RWPE2 (cell line): ENCODE results near the gene LRP1B.
"Not testable (repeated sequence)": the region's sequence is repeated elsewhere in the genome, so short reads cannot be mapped to it uniquely, and the experiment has no call there.

Experiments used
- ATAC-seq: fragments of 200-7000 bp; cut with Tn5 transposase; 3 replicates; pipeline ENCODE4 v1.9.1; 2021; ENCODE audit warnings: low read depth
- DNase-seq: peaks from one replicate; pipeline ENCODE4 v3.0.0-alpha.2; 2020; ENCODE audit warnings: low spot score
- H3K27ac ChIP-seq: fragments of 450-650 bp; 2 replicates; pipeline ENCODE4 v1.5.1; 2017; ENCODE audit warnings: mild to moderate bottlenecking; ENCODE audit not compliant: poor library complexity, severe bottlenecking
- H3K27me3 ChIP-seq: fragments of 250-450 bp; sonication (Bioruptor Pico); 2 replicates; pipeline ENCODE4 v1.5.1; 2021; ENCODE audit warnings: mild to moderate bottlenecking, moderate library complexity; ENCODE audit not compliant: insufficient read depth, poor library complexity, severe bottlenecking
- H3K36me3 ChIP-seq: fragments of 250-450 bp; sonication (Bioruptor Pico); 2 replicates; pipeline ENCODE4 v1.5.1; 2020; ENCODE audit warnings: low read depth, mild to moderate bottlenecking, moderate library complexity
- H3K4me1 ChIP-seq: fragments of 250-450 bp; sonication (Bioruptor Pico); 2 replicates; pipeline ENCODE4 v1.5.1; 2021; ENCODE audit warnings: mild to moderate bottlenecking, moderate library complexity; ENCODE audit not compliant: insufficient read depth, poor library complexity, severe bottlenecking
- H3K4me3 ChIP-seq: fragments of 250-450 bp; sonication (Bioruptor Pico); 2 replicates; pipeline ENCODE4 v1.5.1; 2021; ENCODE audit warnings: mild to moderate bottlenecking, moderate library complexity; ENCODE audit not compliant: severe bottlenecking
- H3K9me3 ChIP-seq: fragments of 250-450 bp; sonication (Bioruptor Pico); 2 replicates; pipeline ENCODE4 v1.5.1; 2021; ENCODE audit warnings: mild to moderate bottlenecking, moderate library complexity; ENCODE audit not compliant: severe bottlenecking
- TF ChIP-seq, protein P1 (sequence below): fragments of 450-650 bp; IDR thresholded peaks from one replicate; pipeline ENCODE4 v1.5.1; 2017; ENCODE audit warnings: mild to moderate bottlenecking, moderate library complexity; ENCODE audit not compliant: poor library complexity, severe bottlenecking

Gene LRP1B

GRCh38 chr2:142097711-142098110 lies 33.1 kb downstream of the LRP1B start:
- Histone ChIP-seq H3K27me3 (no peaks in the 10 kb centered on the region), H3K4me3 (no peak overlapping the region), H3K27ac (no peak overlapping the region), H3K9me3 (no peaks in the 10 kb centered on the region), H3K4me1 (peaks cover 6% of the 10 kb centered on the region), H3K36me3 (no peaks in the 10 kb centered on the region)
- no peak for DNase-seq
- ATAC-seq = no peak
- TF ChIP-seq, protein P1, sequence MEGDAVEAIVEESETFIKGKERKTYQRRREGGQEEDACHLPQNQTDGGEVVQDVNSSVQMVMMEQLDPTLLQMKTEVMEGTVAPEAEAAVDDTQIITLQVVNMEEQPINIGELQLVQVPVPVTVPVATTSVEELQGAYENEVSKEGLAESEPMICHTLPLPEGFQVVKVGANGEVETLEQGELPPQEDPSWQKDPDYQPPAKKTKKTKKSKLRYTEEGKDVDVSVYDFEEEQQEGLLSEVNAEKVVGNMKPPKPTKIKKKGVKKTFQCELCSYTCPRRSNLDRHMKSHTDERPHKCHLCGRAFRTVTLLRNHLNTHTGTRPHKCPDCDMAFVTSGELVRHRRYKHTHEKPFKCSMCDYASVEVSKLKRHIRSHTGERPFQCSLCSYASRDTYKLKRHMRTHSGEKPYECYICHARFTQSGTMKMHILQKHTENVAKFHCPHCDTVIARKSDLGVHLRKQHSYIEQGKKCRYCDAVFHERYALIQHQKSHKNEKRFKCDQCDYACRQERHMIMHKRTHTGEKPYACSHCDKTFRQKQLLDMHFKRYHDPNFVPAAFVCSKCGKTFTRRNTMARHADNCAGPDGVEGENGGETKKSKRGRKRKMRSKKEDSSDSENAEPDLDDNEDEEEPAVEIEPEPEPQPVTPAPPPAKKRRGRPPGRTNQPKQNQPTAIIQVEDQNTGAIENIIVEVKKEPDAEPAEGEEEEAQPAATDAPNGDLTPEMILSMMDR = no peak

DNA sequence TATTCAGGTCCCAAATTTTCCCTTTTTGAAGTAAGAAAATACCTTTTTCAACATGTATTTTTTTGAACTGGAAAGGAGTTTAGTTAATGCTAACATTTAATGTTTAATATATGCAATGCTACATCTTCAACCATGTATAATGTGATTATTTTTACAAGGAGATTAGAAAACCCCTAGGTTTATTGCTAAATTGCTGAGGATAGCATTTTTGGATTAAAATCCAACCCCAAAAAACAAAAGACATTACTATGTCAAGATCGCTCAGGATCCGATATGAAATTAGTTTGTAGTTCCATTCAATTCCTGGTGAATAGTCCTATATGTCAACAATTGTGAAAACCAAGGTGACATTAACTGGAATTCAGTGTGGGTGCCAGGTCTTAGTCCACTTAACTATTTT lies 35.2 kb downstream of the LRP1B start:
- no peaks in the 10 kb centered on the region for H3K9me3 ChIP-seq
- ATAC-seq = no peak
- H3K4me3 ChIP-seq = no peak overlapping the region
- no peaks in the 10 kb centered on the region for H3K36me3 ChIP-seq
- H3K4me1 ChIP-seq = peaks cover 1% of the 10 kb centered on the region
- no peak overlapping the region for H3K27ac ChIP-seq
- no peaks in the 10 kb centered on the region for H3K27me3 ChIP-seq
- no peak for DNase-seq
- TF ChIP-seq, protein P1 = no peak

GRCh38 chr2:142094233-142094632 lies 36.6 kb downstream of the LRP1B start:
- no peaks in the 10 kb centered on the region for H3K27me3 ChIP-seq
- H3K27ac ChIP-seq = no peak overlapping the region
- DNase-seq (no peak), ATAC-seq (no peak)
- no peak overlapping the region for H3K4me3 ChIP-seq
- TF ChIP-seq, protein P1 = no peak
- no peaks in the 10 kb centered on the region for H3K4me1 ChIP-seq
- no peaks in the 10 kb centered on the region for H3K9me3 ChIP-seq
- H3K36me3 ChIP-seq = no peaks in the 10 kb centered on the region

DNA sequence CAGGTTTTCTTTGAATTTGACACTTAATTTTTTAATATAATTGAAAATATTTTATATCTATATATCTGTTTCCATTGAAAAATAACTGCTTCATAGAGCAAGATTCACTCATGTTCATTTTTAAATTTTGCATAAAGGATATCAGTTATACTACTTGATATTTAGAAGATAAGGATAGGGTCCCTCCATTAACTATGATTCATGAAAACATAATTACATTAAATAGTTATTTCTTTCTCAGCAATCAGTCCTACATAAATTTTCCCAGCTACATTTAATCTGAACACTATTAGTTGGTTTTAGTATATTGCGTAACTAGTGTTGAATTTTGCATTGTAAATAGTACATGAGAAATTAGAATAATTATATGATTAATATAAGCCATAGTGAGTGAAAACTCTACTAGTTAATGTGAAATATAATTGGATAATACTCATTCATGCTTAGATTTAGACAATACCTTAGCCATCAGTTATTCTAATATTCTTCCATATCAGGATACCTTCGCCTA lies 42.7 kb downstream of the LRP1B start:
- ATAC-seq (no peak), DNase-seq (no peak)
- no peak overlapping the region for H3K4me3 ChIP-seq
- H3K27me3 ChIP-seq = no peaks in the 10 kb centered on the region
- H3K36me3 ChIP-seq = no peaks in the 10 kb centered on the region
- no peaks in the 10 kb centered on the region for H3K9me3 ChIP-seq
- no peaks in the 10 kb centered on the region for H3K4me1 ChIP-seq
- no peak overlapping the region for H3K27ac ChIP-seq
- TF ChIP-seq, protein P1 = no peak

DNA sequence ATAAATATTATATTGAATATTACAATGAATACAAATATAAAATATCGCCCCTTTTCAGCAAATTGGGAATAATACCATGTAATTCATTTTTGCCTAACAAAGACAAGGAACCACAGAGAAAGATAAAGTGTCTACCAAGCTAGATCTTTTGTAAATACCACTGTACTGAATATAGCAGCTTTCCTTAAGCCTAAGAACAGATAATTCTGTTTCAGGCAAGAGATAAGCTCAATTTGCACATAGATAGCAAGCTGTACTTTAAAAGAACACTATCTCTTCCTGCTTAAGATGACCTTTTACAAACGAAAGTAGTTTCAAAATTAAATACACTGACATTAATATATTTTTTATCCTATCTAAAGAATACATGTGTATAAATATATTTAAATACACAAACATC lies 43.2 kb downstream of the LRP1B start:
- not testable (repeated sequence) for H3K27me3 ChIP-seq, H3K36me3 ChIP-seq, H3K9me3 ChIP-seq, ATAC-seq, DNase-seq, H3K4me3 ChIP-seq, H3K4me1 ChIP-seq, H3K27ac ChIP-seq
